Mammary epithelial cell (primary cell): ENCODE results near the gene L3MBTL4.

Experiments used
- CTCF ChIP-seq, 2 donors: IDR thresholded peaks in 1 of 2; conservative IDR thresholded peaks in 1 of 2; 2 replicates each; pipeline ENCODE4 v1.5.1; 2011 to 2012; ENCODE audit warnings: inconsistent platforms in 2 of 2, low read length in 2 of 2, mild to moderate bottlenecking in 2 of 2, control low read depth in 1 of 2, low read depth in 1 of 2; ENCODE audit not compliant: insufficient read depth in 1 of 2; ENCODE audit errors: extremely low read depth in 1 of 2
- EZH2 ChIP-seq: IDR thresholded peaks from 2 replicates; pipeline ENCODE4 v1.6.1; 2012; ENCODE audit warnings: low read length, inconsistent platforms, borderline replicate concordance

- TF ChIP-seq CTCF (conservative IDR thresholded peaks at IDR 0.05 in 1 of 2, IDR thresholded peaks at IDR 0.05 in 1 of 2; ENCODE audit: extremely low read depth in 1 of 2, insufficient read depth in 1 of 2, low read depth in 1 of 2, low read length in 2 of 2), result no peak
- no peak for TF ChIP-seq EZH2
Observed at GRCh38 chr18:6313415-6313814, 101.3 kb downstream of the L3MBTL4 start.
